ENCODE measurements around the gene KLHL17. TPM values are rescaled to one million over a fixed set of nuclear protein-coding genes. Genes with fewer than 3 reads are reported as not detected.

Gene KLHL17
- total RNA-seq, 1 donor from 2014 or later = 10.1 TPM

DNA sequence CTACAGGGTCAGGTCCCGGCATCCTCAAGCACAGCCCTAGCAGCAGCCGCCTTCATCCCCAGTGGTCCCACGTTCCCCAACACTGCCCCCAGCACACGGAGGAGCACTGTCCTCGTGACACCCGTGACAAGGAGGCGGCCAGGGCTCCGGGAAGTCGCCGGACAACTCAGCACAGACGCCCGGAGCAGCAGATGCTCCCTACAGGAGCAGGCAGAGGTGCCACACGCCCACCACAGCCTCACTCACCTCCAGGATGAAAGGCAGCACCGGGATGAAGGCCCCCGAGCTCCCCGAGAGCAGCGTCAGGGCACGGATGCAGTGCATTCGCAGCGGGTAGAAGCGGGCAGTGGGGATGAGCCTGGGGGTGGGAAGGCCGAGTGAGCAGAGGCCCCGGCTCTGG lies 9.5 kb upstream of the KLHL17 start:
- DNase-seq (ENCODE audit: low read depth) = no peak

- no peak for DNase-seq (ENCODE audit: low read depth)
Observed at GRCh38 chr1:951364-951763, 9.0 kb upstream of the KLHL17 start.

DNA sequence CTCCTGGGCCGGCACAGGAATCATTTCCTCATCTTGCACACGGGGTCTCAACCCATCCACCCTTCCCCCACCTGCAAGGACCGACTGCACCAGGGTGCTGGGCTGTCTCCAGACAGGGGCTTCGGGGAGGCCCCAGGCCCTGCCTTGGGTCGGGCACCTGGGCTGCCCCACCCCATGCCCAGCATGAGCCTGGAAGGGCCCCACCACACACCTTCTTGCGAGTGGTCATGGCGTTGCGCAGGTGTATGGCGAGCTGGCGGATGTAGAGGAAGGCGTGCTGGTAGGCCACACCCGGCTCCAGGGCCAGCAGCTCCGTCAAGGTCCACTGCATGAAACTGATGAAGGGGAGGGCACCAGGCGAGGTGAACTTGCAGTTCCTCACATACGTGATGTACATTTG lies 8.2 kb upstream of the KLHL17 start:
- no peak for DNase-seq (ENCODE audit: low read depth)

GRCh38 chr1:952603-953002 lies 7.8 kb upstream of the KLHL17 start:
- DNase-seq (ENCODE audit: low read depth) = no peak

DNA sequence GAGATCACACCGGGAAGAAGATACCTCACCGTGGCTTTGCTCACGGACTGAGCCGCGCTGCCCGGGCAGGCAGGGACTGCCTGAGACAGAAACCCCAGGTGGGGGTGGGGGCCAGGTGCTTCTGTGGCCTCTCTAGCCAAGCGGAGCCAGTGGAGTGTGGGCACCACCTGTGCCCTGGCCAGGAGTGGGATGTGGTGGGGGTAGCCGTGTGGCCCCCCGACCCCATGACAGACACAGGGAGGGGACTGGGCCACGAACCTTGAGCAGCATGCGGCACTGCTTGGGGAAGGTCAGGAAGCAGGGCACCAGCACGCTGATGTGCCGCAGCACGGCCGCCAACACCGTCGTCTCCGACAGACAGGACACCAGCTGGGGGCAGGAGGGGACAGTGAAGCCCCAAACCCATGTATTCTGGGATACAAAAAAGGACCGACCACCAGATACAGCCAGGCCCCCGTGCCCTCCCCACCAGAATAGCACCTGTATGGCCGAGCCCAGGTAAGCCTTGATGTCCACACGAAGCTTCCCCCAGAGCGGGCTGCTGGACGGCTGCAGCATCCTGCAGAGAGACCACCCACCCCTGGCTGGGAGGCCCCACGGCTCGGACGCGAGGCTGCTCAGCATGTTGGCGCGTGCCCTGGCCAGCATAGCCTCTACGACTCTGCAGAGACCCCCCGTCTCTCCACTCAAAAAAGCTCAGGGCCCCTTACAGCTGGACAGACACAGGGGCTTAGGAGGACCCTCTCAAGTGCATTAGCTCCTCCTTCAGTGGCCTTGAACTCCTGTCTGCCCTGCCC lies 6.7 kb upstream of the KLHL17 start:
- no peak for DNase-seq (ENCODE audit: low read depth)

DNA sequence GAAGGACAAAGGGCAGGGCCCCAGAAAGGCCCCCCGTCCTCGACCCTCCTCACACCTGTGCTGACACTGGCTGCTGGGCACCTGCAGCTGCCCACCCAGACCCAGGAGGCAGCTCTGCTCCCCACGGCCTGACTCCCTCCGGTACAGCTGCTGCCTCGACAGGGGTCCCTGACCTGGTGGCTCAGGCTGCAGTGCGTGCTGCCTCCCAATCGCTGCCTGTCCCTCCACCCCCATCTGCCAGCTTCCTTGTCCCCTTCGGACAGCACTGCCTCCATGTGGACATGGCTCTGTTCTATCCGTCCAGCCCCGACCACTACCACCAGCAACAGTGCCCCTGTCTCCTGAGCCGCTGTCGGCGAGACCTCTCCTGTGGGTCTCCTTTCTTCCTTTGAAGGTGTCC lies 5.5 kb upstream of the KLHL17 start:
- DNase-seq (ENCODE audit: low read depth) = no peak

DNA sequence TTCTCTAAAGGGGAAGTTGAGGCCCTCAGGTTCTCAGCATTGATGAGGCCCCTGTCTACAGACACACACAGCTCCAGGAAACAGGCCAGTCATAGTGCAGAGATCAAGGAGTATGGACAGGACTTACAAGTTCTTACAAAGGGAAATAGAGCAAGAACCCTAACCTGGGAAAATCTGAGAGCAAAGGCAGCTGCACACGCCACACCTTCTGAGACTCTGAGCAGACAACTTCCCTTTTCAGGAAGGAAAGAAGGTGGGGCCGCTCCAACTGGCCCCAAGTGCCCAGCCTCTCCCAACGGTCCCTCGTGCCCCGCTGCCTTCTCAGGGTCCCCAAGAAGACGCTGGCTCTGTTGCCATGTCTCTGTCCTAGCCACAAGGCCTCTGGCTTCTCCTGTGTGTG lies 4.9 kb upstream of the KLHL17 start:
- DNase-seq (ENCODE audit: low read depth) = no peak

GRCh38 chr1:956636-957035 lies 3.7 kb upstream of the KLHL17 start:
- no peak for DNase-seq (ENCODE audit: low read depth)

GRCh38 chr1:958823-959730 lies 1.3 kb upstream of the KLHL17 start, which contains the start of gene NOC2L:
TSS of gene NOC2L (minus strand) at chr1:959256. CDS start at chr1:959240, 16 bp downstream.
- DNase-seq (ENCODE audit: low read depth) = peak; percentile 49

DNA sequence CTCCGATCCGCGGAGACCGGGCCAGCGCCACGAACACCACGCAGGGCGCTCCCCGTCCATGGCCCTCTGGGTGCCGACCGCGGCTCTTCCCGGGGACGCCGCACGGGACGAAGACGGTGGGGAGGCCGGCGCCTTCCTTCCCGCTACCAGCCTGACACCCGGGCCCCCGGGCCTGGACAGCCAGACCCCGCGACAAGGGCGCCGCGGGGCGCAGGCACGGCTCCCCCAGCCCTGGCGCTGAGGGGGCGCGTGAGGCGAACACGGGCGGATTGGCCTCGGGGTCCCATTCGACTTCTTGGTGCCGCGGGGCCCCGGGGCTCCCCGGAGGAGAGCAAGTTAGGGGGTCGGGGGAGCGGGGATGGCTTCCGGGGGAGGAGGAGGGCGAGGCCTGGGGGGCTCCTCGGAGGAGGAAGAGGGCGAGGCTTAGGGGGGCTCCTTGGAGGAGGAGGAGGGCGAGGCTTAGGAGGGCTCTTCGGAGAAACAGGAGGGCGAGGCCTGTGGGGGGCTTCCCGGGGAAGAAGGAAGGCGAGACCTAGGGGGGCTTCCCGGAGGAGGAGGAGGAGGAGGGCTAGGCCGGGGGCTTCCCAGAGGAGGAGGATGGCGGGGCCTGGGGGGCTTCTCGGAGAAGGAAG lies 537 bp upstream of the KLHL17 start:
- DNase-seq (ENCODE audit: low read depth) = no peak

DNA sequence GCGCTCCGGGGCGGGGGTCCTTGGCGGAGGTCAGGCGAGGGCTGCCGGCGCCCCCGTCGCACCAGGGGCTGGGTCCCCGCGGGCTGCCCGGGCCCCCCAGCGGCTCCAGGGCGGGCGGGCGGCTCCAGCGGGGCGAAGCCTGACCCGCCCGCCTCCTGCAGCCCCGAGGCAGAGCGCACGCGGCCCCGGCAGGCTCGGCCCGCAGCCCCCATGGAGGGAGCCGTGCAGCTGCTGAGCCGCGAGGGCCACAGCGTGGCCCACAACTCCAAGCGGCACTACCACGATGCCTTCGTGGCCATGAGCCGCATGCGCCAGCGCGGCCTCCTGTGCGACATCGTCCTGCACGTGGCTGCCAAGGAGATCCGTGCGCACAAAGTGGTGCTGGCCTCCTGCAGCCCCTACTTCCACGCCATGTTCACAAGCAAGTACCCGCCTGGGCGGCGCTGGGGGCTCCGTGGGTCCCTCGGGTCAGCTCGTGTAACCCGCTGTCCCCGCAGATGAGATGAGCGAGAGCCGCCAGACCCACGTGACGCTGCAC lies 817 bp downstream of the KLHL17 start:
- DNase-seq (ENCODE audit: low read depth) = no peak

DNA sequence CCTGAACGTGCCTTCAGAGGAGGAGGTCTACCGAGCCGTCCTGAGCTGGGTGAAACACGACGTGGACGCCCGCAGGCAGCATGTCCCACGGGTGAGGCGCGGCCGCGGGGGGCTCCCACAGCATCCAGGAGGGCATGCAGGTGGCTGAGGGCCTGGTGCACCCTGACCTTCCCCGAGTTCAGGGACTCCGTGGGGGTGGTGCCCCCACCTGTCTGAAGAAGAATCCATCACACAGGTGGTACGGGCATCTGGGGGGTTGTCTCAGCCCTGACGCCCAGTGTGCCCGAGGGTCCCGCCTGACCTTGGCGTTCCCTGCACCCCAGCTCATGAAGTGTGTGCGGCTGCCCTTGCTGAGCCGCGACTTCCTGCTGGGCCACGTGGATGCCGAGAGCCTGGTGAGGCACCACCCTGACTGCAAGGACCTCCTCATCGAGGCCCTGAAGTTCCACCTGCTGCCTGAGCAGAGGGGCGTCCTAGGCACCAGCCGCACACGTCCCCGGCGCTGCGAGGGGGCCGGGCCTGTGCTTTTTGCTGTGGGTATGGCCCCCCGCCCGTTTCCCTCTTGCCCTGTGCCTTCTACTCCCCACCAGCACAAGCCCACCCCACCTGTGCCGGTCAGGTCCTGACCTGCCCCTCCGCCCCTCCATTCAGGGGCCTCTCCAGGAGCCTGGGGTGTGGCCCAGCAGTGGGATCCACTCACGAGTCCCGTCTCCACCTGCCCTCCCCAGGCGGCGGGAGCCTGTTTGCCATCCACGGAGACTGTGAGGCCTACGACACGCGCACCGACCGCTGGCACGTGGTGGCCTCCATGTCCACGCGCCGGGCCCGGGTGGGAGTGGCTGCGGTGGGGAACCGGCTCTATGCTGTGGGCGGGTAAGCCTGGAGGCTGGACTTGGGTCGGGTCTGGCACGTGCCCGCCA lies 2.3 kb downstream of the KLHL17 start:
- DNase-seq (ENCODE audit: low read depth) = no peak

GRCh38 chr1:963301-963651 lies 2.9 kb downstream of the KLHL17 start:
- no peak for DNase-seq (ENCODE audit: low read depth)

DNA sequence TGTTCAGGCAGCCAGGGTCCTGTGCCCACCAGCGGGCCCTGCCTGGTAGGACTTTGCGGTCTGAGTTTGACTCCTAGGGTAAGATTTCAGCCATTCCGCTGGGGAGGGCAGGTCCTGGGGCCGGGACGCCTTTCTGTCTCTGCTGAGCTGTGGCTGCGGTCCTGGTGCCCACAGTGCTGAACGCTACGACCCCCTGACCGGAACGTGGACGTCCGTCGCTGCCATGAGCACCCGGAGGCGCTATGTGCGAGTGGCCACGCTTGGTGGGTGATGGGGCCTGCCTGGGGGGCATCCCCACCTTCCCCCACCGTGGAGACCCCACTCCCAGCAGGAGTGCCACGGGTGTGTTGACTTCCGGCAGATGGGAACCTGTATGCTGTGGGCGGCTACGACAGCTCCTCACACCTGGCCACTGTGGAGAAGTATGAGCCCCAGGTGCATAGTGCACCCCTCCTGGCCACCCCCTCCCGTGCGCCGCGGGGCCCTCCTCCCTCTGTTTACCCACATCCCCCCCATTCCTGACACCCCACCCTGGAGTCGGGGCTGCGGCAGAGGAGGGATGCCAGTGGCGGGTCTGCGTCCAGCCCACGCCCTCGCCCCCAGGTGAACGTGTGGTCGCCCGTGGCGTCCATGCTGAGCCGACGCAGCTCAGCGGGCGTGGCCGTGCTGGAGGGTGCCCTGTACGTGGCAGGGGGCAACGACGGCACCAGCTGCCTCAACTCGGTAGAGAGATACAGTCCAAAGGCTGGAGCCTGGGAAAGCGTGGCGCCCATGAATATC lies 3.6 kb downstream of the KLHL17 start:
- no peak for DNase-seq (ENCODE audit: low read depth)

DNA sequence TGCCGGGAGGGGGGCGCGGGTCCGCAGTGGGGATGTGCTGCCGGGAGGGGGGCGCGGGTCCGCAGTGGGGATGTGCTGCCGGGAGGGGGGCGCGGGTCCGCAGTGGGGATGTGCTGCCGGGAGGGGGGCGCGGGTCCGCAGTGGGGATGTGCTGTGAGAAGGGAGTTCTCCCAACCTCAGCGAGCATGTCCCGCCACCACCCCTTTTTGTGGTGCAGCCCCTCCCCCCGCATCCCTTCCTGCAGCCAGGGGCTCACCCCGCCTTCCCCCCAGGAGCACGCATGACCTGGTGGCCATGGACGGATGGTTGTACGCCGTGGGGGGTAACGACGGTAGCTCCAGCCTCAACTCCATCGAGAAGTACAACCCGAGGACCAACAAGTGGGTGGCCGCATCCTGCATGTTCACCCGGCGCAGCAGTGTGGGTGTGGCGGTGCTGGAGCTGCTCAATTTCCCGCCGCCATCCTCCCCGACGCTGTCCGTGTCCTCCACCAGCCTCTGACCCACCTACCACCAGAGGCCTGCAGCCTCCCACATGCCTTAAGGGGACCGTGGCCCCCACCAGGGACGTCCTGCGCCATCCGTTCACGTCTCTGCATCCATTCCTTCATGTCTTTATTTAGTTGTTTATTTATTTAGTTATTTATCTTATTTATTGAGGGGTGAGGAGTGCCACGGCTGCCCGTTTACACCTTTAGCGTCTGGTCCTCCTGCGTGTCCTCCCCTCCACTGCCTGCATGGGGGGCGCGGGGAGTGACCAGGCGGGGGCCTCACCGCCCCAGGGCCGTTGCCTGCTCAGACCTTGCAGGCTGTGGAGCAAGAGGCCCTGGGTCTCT lies 4.5 kb downstream of the KLHL17 start:
- DNase-seq (ENCODE audit: low read depth) = no peak

GRCh38 chr1:965526-966134 lies 5.2 kb downstream of the KLHL17 start:
- DNase-seq (ENCODE audit: low read depth) = no peak

GRCh38 chr1:966135-966703 lies 5.8 kb downstream of the KLHL17 start, which contains the start of gene PLEKHN1:
TSS of gene PLEKHN1 (plus strand) at chr1:966482. CDS start at chr1:966532, 50 bp downstream.
- peak; percentile 28 for DNase-seq (ENCODE audit: low read depth)

DNA sequence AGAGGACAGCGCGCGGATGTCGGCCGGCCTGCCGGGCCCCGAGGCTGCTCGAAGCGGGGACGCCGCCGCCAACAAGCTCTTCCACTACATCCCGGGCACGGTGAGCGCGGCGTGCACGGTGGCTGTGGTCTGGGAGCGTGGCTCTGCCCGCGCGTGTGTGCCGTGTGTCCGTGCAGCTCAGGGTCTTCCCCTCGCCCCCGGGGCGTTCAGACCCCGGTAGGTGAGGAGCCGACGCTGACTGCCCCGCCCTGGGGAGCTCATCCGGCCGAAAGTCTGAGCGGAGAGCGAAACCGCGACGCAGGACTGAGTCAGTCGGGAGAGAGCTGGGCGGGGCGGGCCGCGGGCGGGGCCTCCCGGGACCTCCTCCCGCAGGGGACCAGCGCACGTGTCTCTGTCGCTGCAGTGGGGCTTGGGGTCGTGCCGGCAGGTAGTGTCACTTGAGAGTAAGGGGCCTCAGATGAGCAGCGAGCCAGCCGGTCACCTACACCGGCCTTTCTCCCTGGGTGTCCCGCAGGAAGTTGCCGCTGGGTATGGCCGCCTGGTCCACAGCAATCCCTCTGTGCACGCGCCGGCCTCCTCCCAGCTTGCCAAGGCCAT lies 6.4 kb downstream of the KLHL17 start:
- peak; percentile 26 for DNase-seq (ENCODE audit: low read depth)
